ENCODE data around the gene NDUFA6. TPM values are rescaled to one million over a fixed set of nuclear protein-coding genes. Genes with fewer than 3 reads are reported as not detected.
"Not testable (repeated sequence)": the region's sequence is repeated elsewhere in the genome, so short reads cannot be mapped to it uniquely, and the experiment has no call there.

NDUFA6 gene
- 92.2 TPM for total RNA-seq (2021; ENCODE audit: unreplicated experiment)
- 69.4 TPM for polyA plus RNA-seq (2012; ENCODE audit: insufficient read length)
- percentile 93 among the genes with signal in this experiment for Bru-seq, nascent RNA
- percentile 93 among the genes with signal in this experiment for BruChase-seq, experiment 1, labeled RNA remaining after a 2-hour chase
- percentile 96 among the genes with signal in this experiment for BruChase-seq, experiment 2, labeled RNA remaining after a 6-hour chase
- long read RNA-seq, transcript NDUFA6-202 (3 exons, 1,256 nt): major isoform, 184 of 203 reads
- long read RNA-seq, transcript NDUFA6-201 (2 exons, 475 nt): minor isoform, 10 of 203 reads
- long read RNA-seq, partial matches to known transcripts: 3 of 203 reads
- long read RNA-seq, other reads (novel, unspliced or antisense): 6 of 203 reads

GRCh38 chr22:42090596-42091454 lies at the start of gene NDUFA6:
NDUFA6 (minus strand) TSS chr22:42090772; CDS start chr22:42090744, 28 bp downstream.
- peak; percentile 67; the same call in 1 of the 2 replicates for TF ChIP-seq TCF7L2 (IDR thresholded peaks at IDR 0.05; ENCODE audit: low read depth, low read length)
- TF ChIP-seq, protein P1, sequence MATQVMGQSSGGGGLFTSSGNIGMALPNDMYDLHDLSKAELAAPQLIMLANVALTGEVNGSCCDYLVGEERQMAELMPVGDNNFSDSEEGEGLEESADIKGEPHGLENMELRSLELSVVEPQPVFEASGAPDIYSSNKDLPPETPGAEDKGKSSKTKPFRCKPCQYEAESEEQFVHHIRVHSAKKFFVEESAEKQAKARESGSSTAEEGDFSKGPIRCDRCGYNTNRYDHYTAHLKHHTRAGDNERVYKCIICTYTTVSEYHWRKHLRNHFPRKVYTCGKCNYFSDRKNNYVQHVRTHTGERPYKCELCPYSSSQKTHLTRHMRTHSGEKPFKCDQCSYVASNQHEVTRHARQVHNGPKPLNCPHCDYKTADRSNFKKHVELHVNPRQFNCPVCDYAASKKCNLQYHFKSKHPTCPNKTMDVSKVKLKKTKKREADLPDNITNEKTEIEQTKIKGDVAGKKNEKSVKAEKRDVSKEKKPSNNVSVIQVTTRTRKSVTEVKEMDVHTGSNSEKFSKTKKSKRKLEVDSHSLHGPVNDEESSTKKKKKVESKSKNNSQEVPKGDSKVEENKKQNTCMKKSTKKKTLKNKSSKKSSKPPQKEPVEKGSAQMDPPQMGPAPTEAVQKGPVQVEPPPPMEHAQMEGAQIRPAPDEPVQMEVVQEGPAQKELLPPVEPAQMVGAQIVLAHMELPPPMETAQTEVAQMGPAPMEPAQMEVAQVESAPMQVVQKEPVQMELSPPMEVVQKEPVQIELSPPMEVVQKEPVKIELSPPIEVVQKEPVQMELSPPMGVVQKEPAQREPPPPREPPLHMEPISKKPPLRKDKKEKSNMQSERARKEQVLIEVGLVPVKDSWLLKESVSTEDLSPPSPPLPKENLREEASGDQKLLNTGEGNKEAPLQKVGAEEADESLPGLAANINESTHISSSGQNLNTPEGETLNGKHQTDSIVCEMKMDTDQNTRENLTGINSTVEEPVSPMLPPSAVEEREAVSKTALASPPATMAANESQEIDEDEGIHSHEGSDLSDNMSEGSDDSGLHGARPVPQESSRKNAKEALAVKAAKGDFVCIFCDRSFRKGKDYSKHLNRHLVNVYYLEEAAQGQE (IDR thresholded peaks at IDR 0.05; ENCODE audit: insufficient read depth in 1 of 2, low read depth in 2 of 2, low read length in 1 of 2): no peak
- peak; percentile 79 for TF ChIP-seq POLR2AphosphoS5 (IDR thresholded peaks at IDR 0.05; ENCODE audit: low read depth, low read length)
- 0 out of 2 replicates have a peak, but pooled peaks have one; percentile 62 for TF ChIP-seq SIN3A (IDR thresholded peaks at IDR 0.05; ENCODE audit: borderline replicate concordance, insufficient read depth, low read depth, low read length)
- TF ChIP-seq, protein P2, sequence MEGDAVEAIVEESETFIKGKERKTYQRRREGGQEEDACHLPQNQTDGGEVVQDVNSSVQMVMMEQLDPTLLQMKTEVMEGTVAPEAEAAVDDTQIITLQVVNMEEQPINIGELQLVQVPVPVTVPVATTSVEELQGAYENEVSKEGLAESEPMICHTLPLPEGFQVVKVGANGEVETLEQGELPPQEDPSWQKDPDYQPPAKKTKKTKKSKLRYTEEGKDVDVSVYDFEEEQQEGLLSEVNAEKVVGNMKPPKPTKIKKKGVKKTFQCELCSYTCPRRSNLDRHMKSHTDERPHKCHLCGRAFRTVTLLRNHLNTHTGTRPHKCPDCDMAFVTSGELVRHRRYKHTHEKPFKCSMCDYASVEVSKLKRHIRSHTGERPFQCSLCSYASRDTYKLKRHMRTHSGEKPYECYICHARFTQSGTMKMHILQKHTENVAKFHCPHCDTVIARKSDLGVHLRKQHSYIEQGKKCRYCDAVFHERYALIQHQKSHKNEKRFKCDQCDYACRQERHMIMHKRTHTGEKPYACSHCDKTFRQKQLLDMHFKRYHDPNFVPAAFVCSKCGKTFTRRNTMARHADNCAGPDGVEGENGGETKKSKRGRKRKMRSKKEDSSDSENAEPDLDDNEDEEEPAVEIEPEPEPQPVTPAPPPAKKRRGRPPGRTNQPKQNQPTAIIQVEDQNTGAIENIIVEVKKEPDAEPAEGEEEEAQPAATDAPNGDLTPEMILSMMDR (IDR thresholded peaks at IDR 0.05): peak; percentile 96
- Histone ChIP-seq H3K27ac (ENCODE audit: low read length) (peak within 1 kb of the TSS; percentile 90), H3K36me3 (ENCODE audit: control insufficient read depth, insufficient read depth, low read length) (no peaks in the 10 kb centered on the region; the same call in none of the 2 replicates), H3K9me3 (ENCODE audit: control insufficient read depth, insufficient read depth, low read depth, low read length) (no peaks in the 10 kb centered on the region), H3K4me3 (ENCODE audit: low read depth in 2 of 2, low read length in 2 of 2) (peak within 1 kb of the TSS; percentile 81 to 85), H3K27me3 (ENCODE audit: control insufficient read depth, insufficient read depth, low read length) (no peaks in the 10 kb centered on the region), H3K4me1 (ENCODE audit: control insufficient read depth, insufficient read depth, low read length) (no peaks in the 10 kb centered on the region)
- BruUV-seq (replicated peaks): no TSS peak
- intact Hi-C loops (cut with micrococcal nuclease; ENCODE audit: unreplicated experiment) (no loop called here), in situ Hi-C loops (cut with HindIII; ENCODE audit: low pct_unique_long_range_greater_than_20kb, low sequenced_read_pairs) (no loop called here)
- ChIA-PET POLR2A (no interaction called here), CTCF (interaction anchor here (0.7 to 2.5 kb wide), 4 partner anchors 15 to 353 kb away, joined by 3 to 12 read pairs (median 5); no protein-coding TSS in a partner anchor)
- DNase-seq (ENCODE audit: low read depth, low spot score): peak; percentile 93
- ATAC-seq: peak; percentile 98

DNA sequence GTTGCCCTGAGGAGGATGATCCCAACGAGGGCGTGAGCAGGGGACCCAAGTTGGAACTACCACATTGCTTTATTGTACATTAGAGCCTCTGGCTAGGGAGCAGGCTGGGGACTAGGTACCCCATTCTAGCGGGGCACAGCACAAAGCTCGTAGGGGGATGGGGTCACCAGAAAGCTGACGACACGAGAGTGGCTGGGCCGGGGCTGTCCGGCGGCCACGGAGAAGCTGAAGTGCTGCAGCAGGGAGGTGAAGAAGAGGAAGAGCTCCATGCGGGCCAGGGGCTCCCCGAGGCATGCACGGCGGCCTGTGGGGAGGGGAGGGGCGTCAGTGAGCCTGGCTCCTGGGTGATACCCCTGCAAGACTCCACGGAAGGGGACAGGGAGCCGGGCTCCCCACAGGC lies 49.6 kb upstream of the NDUFA6 start:
- H3K36me3 ChIP-seq (ENCODE audit: control insufficient read depth, insufficient read depth, low read length); ATAC-seq; BruUV-seq (replicated peaks); H3K4me1 ChIP-seq (ENCODE audit: control insufficient read depth, insufficient read depth, low read length); H3K9me3 ChIP-seq (ENCODE audit: control insufficient read depth, insufficient read depth, low read depth, low read length); H3K27ac ChIP-seq (ENCODE audit: low read length); DNase-seq (ENCODE audit: low read depth, low spot score); in situ Hi-C loops (cut with HindIII; ENCODE audit: low pct_unique_long_range_greater_than_20kb, low sequenced_read_pairs); intact Hi-C loops (cut with micrococcal nuclease; ENCODE audit: unreplicated experiment); POLR2A ChIA-PET; CTCF ChIA-PET; H3K27me3 ChIP-seq (ENCODE audit: control insufficient read depth, insufficient read depth, low read length); H3K4me3 ChIP-seq (ENCODE audit: low read depth in 2 of 2, low read length in 2 of 2): not testable (repeated sequence)

- H3K4me1 ChIP-seq (ENCODE audit: control insufficient read depth, insufficient read depth, low read length); H3K9me3 ChIP-seq (ENCODE audit: control insufficient read depth, insufficient read depth, low read depth, low read length); POLR2A ChIA-PET; intact Hi-C loops (cut with micrococcal nuclease; ENCODE audit: unreplicated experiment); in situ Hi-C loops (cut with HindIII; ENCODE audit: low pct_unique_long_range_greater_than_20kb, low sequenced_read_pairs); ATAC-seq; H3K36me3 ChIP-seq (ENCODE audit: control insufficient read depth, insufficient read depth, low read length); H3K4me3 ChIP-seq (ENCODE audit: low read depth in 2 of 2, low read length in 2 of 2); H3K27me3 ChIP-seq (ENCODE audit: control insufficient read depth, insufficient read depth, low read length); BruUV-seq (replicated peaks); DNase-seq (ENCODE audit: low read depth, low spot score); CTCF ChIA-PET; H3K27ac ChIP-seq (ENCODE audit: low read length): not testable (repeated sequence)
These were observed 48.9 kb upstream of the NDUFA6 start for GRCh38 chr22:42139508-42139907.

All from Panc1 (cell line).